HG02642 (cell line): Measurements from ENCODE around the gene RTL5.
A peak's percentile ranks its signal among the peaks of the same experiment; 100 is the strongest.

Source experiments
- ATAC-seq: cut with Tn5 transposase; IDR thresholded peaks from one replicate; pipeline ENCODE4 v1.9.1; 2021; ENCODE audit warnings: mild to moderate bottlenecking; ENCODE audit not compliant: unreplicated experiment, poor library complexity

Gene RTL5

DNA sequence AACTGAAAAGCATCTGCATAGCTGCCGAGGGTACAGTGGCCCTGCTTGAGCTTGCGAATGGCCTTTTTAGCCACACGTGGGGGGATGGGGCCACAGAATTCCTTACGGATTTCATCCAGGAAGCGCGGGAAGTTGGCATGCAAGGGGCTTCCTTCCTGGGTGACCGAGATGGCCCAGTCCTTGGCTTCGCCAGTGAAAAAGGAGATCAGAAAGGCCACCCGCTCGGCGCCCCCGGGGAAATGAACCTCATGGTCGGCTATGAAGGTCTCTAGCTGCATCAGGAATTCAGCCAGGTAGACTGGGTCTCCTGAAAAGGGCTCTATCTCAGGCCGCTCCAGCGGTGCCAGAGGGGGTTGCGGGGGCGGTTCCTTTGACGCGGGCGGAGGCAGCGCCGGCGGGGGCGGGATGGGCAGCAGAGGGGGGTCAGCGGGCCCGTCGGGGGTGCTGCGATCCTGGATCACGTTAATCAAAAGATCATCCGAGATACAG is 909 bp downstream of the RTL5 start:
- no peak for ATAC-seq

DNA sequence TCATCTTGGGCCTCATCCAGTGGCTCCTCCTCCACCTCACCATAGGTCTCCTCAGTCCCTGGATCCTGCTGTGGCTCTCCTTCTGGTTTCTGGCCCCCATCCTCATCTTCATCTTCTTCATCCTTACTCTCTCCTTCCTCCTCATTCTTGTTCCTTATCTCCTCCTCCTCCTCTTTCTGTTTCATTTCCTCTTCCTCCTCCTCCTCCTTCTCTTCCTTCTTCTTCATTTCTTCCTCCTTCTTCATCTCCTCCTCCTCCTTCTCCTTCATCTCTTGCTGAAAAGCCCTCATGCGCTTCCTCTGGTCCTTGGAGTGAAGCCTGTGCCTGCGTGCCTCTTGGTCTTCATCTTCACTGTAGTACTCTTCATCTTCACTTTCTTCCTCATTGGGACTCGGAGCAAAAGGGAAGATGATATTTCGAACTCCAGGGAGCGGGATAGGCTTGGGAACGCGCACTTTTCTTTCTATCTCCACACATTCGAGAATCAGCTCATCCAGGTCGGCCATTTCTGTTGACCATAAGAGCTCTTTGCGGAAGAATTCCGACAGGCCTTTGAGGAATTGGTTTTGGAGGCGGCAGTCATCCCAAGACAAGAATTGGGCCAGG is 1.5 kb downstream of the RTL5 start:
- ATAC-seq, result no peak

DNA sequence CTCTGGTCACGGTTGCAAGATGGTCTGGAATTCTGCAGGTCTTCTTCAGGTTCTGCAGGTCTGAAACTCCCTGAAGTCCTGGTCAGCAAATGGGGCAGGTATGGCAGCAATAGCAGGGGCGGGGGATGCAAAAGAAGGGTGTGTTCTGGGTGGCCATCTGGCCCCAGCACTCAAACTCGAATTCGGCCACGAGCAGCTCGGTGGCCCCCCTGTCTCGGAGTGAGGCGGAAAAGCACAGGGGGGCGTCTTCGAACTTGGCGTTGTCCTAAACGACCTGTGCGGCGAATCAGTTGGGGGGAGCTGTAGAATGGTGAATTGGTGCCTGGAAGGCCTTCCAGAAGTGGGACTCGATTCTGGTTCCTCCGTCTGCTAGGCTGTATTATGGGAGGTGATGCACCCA is 2.1 kb downstream of the RTL5 start:
- ATAC-seq, result no peak

DNA sequence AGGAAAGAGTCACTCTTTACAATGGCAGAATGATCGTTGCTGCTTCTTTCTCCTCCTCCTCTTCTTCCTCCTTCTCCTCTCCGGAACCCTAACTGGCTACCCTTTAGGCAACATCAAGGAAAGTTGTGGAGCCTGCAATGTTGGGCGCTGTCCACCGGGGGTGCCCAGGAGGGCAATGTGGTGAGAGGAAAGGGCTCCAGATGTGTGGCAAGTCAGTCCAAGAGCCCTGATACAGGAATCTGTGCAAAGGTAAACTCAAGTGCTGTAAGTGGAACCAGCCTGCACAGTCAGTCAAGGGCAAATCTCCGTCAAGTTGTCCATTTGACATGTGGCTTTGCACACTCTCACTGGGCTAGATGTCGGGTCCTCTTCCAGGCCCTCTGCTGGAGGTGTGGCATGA is 2.8 kb downstream of the RTL5 start:
- ATAC-seq, result no peak

DNA sequence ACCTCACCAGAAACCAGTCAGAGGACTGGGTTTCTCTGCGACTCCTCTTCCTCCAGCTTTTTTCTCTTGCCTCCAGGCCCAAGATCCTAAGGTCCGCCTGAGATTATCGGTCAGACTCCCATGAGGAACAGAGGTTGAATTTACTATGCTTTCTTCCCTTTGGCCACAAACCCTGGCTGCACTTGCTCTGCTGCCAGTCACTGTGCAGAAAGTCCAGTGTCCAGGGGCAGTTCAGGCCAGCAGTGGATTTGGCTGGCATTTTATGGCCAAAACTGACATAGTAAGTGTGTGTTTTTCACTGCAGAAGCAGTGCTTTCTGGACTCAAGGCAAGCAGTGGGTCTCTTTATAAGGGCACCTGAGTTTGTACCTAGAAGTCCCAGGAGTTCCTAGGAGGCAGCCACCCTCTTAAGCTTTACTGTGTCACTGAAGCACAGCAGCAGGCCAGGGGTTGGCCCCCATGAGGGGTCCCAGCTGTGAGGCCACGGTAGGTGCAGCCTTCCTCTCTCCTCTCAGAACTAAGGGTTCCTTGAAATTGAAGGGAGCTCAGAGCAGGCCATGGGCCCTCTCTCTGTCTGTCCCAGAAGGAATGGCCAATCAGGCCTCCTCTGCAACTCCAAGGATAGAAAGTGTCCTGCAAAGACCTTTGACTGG is 3.4 kb downstream of the RTL5 start:
- no peak for ATAC-seq

DNA sequence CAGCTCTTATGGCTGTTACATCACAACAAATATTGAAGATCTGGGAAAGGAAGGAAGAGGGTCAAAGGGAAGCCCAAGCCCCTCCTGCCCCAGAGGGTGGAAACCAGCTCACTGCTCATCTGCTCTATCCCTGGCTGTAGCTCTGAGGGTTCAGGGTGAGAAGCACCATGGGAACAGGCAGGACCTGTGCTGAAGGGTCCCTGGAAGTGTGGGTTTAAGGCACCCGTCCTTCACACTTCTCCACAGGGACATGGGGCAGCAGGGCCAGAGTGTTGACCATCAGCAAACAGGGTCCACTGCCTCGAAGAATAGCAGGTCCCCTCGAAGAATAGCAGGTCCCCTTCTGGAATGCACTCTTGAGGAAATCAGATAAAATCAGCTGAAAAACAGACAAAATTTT is 4.4 kb downstream of the RTL5 start:
- ATAC-seq, result no peak

DNA sequence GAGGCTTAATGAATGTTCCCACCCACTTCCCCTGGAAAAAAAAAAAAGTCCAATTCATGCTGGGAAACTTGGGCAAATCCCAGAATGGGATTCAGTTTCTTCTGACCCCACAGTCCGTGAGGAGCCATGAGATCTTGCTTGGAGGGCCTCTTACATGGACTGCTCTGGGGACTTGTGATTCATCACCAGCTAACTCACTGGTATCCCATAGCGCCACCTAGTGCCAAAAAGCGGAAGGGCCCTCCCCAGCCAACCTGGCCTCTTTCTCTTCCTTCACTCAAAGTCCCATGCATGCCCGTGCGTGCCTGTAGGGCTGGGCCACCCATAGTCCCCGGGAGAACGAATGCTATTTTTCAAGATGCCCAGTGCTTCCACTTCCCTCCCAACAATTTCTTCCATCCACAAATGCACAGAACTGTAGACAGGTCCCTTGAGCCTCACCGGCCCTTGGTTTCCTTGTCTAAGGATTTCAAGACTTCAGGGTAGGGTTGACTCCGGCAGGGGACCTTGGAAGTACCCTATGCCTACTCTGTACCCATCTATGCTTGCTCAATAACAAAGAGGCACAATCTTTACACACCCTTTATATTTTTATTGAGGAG is 5.1 kb downstream of the RTL5 start:
- peak; percentile 66 for ATAC-seq

DNA sequence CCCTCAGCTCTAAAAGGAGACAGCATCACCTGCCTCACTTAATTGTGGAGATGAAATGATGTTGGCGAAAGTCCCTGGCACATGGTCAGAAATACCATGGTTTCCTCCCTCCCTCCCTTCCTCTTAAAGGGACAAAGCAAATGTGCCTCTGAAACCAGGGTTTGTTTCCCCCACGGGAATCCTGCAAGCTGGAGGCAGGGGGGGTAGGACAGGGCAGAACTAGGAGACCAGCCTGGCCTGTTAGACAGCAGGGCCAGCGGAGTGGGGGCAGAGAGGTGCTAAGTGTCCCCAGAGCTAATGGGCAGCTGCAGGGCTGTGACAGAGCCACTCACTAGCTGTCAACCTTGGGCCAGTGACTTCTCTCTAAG is 5.7 kb downstream of the RTL5 start:
- no peak for ATAC-seq

DNA sequence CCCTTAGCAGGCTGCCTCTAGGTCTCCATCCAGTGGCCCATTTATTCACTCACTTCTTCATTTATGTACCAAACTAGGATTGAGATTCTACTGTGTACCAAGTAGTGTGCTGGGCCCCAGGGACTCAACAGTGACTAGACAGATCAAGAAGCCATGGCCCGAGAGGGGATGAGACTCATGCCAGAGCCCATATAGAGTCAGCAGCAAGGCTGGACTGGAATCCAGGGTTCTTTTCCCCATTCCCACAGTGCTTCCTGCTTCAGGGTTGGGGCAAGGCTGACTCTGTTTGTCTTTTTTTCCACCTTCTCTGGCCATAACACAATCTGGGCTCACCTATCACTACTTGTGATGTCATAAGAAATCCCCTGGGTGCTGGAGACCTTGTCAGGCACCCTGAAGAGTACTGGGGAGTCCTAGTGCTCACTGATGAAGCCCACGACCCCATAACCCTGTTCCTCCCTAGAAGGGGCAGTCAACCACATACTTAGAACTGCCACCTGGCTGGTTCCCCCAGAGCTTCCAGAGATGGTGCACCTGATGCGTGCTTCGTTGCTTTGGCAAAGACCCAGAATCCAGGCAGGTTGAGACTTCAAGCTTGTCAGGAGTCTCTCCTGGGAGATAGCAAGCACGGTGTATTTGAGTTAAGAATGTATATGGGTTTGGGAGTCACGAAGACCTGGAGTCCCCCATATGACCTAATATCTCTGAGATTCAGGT is 6.2 kb downstream of the RTL5 start:
- no peak for ATAC-seq

DNA sequence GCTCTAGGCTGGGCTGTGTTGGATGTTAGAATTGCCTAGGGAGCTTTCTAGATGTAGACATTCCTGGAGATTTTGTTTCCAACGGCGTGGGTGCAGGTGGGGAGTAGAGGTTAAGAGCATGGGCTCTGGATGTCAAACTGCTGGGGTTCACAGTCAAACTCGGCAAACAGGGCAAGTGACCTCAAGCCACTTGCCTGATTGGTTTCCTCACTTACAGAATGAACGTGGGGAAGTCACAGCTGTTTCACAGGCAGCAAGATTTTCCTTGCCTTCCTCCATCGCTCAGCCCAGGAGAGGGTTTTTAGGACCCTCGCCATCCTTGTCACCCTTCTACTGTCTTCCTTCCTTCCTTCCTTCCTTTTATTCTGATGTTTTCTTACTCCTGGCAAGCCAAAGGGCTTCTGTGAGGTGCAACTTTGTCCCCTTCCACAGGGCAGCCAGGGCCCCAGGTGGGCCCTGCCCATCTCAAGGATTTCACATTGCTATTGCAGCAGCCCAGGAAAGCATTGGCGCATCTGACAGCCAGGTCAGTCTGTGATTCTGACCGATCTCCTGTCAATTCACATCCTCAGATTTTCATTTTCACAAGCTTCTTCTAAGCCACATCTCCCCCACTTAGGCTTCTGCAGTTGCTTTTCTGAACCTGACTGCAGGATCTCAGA is 7.0 kb downstream of the RTL5 start:
- ATAC-seq, result no peak

DNA sequence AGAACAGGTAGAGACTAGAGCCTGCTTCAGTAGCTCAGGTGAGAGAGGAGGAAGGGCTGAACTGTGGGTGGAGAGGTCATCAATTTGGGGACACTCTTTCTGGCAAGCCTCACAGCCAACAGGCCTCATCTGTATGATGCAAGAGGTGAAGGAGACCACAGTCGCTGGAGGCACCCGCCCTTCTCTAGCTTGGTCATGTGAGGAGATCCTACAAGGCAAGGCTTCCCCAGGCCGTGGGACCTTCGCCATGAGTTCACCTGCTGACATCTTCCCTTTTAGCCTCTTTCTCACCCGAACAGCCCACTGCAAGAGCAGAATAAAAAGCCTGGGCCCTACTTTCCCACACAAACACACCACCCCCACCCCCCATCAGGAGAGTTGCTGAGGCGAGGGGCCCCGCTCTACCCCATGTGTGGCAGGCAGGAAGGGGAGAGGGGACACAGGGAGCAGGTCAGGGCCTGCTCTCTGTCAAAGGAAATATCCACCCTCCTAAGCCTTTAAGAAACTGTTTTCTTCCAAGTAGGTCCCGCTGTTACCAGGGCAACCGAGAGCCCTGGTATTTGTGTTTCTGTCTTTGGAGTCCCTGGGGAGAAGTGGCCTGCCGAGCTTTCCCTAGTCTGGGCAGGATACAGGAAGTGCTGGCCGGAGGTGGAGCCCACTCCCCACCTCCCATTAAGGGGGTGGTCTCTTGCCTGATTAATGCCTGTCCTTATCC is 8.1 kb downstream of the RTL5 start:
- no peak for ATAC-seq

DNA sequence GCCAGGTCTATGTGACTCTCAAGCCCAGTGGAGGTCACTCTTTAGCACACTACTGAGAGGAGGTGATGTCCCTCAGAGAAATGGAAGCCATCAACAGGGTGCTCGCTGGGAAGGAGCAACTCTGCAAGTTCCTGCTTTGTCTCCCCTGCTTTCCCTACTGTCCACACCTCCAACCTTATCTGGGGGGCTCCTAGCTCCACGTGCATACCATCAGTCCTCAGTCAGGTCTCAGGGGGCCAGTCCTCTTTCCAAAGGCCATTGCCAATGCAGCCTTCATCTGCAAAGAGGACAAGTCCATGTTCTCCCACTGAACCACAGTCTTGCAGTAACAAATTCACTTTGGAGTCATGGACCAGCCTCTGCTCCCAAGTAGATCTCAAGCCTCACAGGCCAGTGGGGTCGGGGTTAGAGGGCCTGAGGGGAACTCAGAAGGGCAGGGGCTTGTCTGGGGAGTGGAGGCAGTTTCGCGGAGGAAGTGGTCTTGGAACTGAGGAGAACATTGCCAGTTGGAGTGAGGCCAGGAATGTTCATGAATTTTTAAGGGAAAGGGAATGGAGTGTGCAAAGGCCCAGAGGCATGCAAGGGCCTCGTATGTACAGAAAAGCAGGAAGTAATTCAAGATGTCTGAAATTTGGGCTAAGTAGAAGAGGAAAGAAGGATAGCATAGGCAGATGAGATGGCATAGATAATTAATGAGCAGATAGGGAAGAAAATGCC is 8.9 kb downstream of the RTL5 start:
- ATAC-seq, result no peak

DNA sequence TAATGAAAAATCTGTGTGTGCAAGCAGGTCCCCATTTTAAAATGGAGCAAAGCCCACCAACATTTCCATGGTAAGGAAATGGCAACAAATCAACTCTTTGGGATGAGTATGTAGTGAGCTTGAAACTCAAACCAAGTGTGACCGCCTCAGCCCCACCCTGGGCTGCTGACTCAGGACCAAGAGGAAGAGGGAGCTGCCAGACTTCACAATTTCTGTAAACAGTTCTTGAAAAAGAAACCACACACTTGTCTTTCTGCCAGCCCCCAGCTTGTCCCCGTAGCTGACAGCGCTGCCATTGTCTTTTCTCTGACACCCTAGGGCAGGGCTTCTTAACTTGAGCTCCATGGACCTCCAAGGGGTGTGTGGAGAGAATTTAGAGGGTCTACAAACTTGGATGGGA is 10.3 kb downstream of the RTL5 start:
- ATAC-seq, result peak; percentile 54

DNA sequence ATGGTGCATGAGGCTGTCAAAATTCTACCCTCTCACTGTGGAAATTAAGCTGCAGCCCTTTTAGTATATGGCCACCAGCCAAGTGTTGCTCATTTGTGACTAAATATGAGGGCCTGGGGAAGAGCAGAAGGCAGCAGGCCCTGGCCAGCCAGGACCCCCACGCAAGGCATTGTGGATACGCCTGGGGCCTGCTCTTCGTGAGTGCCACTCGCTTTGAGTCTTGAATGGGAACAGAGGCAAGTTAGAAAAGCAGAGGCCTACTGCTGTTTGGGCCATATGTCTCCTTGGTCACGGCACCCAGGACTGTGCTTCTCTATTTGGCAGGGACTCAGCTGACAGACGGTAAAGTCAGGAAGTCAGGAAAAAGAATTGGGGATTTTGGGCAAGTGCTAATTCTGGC is 10.9 kb downstream of the RTL5 start:
- no peak for ATAC-seq

DNA sequence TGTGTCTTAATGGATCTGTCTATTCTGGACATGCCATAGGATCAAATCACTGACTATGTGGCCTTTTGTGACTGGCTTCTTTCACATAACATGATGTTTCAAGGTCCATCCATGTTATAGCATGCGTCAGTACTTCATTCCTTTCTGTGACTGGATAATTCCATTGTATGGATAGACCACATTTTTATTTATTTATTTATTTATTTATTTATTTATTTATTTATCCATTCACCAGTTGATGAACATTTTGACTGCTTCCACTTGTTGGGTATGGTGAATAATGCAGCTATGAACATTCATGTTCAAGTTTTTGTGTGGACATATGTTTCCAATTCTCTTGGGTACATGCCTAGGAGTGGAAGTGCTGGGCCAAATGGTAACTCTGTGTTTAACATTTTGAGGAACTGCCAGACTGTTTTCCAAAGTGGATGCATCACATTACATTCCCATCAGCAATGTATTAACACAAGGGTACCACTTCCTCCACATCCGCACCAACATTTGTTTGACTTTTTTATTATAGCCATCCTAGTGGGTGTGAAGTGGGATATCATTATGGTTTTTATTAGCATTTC is 14.0 kb downstream of the RTL5 start:
- ATAC-seq, result no peak

DNA sequence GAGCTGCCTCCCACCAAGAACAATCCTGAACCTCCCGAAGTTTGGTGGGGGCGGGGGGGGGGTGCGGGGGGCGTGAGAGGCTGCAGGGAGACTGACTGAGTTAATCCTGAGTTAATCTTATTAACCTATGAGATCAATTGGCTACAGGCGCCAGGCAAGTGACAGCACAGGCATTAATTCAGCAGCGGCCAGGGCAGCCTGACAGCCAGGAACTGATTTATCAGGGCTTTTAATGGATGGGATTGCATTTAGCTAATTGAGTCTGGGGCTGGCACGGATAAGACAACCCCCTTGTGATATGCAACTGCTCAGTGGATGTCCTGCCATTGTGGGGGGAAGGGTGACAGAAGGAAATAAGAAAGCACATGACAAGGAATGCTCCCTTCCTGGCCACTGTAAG is 16.3 kb downstream of the RTL5 start:
- no peak for ATAC-seq

DNA sequence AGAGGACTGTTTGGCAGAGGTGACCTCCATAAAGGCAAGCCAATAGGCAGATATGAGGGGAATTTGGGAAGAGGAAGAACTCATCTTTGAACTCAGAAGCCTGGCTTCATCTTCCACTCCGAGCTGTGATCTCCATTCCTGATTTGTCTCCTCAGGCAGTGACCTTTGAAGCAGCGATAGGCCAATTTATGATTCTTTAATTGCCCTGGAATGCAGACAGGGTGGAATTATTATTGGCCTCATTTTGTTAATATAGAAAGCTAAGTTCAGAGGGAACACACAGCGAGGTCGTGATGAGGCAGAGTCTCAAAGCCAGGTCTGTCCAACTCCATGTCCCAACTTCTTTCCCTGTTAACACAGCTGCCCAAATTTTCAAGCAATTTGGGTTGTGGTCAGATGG is 16.9 kb downstream of the RTL5 start:
- no peak for ATAC-seq

DNA sequence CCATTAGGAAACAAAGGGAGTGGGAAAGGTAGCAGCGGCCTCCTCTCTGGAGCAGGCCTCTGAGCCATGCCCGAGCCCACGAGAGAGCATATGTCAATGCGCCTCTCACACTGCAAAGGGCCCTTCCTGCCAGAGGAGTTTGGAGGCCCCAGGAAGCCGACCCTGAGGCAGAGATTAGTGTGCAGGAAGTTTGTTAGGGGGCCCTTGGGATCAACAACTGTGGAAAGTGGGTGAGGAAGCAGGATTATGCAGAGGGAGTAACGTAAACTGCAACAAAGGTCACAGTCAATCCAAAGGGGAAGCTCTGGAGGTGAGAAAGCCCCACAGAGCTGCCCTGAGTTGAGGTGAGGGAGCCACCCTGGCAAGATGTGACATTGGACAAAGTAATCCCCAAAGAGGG is 17.4 kb downstream of the RTL5 start:
- no peak for ATAC-seq

DNA sequence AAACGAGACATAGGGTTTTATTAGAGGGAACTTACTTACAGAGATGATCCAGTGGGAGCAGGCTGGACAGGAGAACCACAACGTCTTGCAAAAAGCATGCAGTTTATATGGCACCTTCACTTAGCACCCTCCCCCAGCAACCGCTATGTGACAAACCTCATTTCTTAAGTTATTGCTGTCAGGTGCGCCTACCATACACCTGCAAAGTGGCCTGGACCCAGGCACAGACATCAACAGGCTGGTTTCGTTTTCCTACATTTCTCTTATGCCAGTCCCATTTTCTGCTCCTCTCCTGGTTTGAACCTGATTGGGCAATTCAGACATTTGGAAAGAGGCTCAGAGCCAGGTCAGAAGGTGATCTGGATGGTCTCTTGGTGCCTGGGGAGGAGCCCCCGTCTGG is 18.3 kb downstream of the RTL5 start:
- ATAC-seq, result no peak
